ENCODE measurements around the gene DLGAP3.

DNA sequence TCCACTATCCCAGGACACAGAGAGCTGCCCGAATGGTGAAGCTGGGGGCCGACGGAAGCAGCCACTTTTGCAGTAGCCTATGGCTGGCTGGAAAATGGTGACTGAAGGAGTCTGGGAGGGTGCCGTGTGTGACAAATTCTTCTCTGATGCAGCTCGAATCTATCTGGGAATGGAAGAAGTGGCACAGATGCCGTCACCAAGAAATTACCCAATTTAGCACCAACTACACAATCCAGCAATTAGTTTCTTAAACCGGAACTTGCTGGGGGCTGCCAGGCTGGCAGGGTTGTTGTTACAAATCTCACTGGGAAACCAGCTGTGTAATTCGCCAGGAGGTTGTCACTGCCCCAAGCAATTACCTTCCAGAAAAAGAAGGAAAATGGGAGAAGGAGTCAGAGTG lies 18.0 kb downstream of the DLGAP3 start:
- TF ChIP-seq POLR2A (IDR thresholded peaks at IDR 0.05; ENCODE audit: low read length): no peak
- no peak for TF ChIP-seq GATA1 (IDR thresholded peaks at IDR 0.05; ENCODE audit: low read depth, low read length)

Measured in erythroblast (primary cell).